HUES6 (cell line): Measurements from ENCODE around the gene AAMP.

Source experiments
- H3K27ac ChIP-seq: 2 replicates; pipeline ENCODE4 v1.7.0; 2013; ENCODE audit warnings: low read depth, mild to moderate bottlenecking, low read length, inconsistent platforms
- H3K27me3 ChIP-seq: 2 replicates; pipeline ENCODE4 v1.6.1; 2013; ENCODE audit warnings: low read length; ENCODE audit not compliant: control insufficient read depth, insufficient read depth
- H3K36me3 ChIP-seq: 2 replicates; pipeline ENCODE4 v1.6.1; 2013; ENCODE audit warnings: low read length; ENCODE audit not compliant: control insufficient read depth, insufficient read depth
- H3K4me1 ChIP-seq: 2 replicates; pipeline ENCODE4 v1.6.1; 2013; ENCODE audit warnings: low read length; ENCODE audit not compliant: control insufficient read depth, insufficient read depth
- H3K4me3 ChIP-seq: 2 replicates; pipeline ENCODE4 v1.5.1; 2013; ENCODE audit warnings: low read depth, low read length
- H3K9ac ChIP-seq: one replicate; pipeline ENCODE4 v1.6.1; 2013; ENCODE audit warnings: mild to moderate bottlenecking, low read length
- H3K9me3 ChIP-seq: 2 replicates; pipeline ENCODE4 v1.6.1; 2013; ENCODE audit warnings: low read depth, low read length; ENCODE audit not compliant: control insufficient read depth, insufficient read depth

AAMP gene

DNA sequence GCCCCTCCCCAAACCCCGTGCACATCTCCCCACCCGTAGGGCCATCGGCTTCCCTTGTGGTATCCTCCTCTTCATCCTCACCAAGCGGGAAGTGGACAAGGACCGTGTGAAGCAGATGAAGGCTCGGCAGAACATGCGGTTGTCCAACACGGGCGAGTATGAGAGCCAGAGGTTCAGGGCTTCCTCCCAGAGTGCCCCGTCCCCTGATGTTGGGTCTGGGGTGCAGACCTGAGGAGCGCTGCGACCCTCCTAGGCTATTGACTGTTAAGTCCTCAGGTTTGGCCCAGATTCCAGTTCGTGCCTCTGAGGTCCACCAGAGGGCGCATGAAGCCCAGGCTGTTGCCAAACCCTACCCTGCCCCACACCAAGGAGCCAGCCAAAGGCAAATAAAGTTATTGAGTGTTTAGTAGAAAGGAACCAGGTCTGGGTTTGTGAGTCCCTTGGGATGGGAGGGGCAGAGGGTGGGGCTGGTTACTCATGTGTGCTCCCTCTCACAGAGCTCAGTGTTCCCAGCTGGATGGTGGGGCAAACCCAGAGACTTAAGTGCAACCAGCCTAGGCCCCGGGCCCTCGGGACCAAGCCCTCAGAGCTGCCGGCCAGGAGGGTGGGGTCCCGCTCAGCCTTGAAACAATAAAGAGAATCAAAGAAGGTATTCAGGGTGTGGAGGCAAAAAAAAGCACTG, 2.7 kb upstream of the AAMP start:
- H3K9ac ChIP-seq = no peak overlapping the region
- H3K36me3 ChIP-seq = peaks cover 43% of the 10 kb centered on the region
- no peaks in the 10 kb centered on the region for H3K9me3 ChIP-seq
- peaks cover 9% of the 10 kb centered on the region for H3K4me1 ChIP-seq
- no peak overlapping the region for H3K27ac ChIP-seq
- no peaks in the 10 kb centered on the region for H3K27me3 ChIP-seq
- H3K4me3 ChIP-seq = no peak overlapping the region

DNA sequence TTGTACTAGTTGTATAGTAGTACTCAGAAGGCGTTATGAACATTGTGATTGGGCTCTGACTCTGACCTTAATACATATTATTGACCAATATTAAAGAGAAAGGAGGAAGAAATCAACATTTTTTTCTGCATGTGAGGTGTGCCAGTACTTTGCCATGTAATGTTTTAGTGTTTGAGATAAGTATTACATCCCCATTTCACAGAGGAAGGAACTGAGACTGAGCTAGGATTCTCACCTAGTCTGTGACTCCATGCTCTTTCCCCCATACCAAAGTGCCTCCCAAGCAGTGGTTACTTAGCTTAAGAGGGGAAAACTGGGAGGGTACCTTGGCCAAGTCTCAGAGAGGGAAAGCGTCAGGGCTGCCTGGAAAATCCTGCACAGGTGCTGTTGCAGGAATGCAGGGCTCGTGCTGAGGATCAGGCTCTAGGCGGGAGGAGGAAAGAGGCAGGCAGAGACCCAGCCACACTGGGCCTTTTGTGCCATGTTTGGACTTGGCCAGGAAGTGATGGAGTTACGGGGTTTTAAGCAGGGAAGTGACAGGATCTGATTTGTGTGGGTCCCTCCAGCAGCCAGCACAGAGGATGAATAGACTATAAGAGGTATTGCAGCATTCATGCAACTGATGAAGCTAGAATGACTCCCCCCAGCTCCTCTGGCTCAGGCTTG, 2.1 kb upstream of the AAMP start:
- H3K9me3 ChIP-seq = no peaks in the 10 kb centered on the region
- H3K4me1 ChIP-seq = peaks cover 9% of the 10 kb centered on the region
- peak overlapping the region; percentile 91; the same call in 1 of the 2 replicates for H3K4me3 ChIP-seq
- H3K27ac ChIP-seq = no peak overlapping the region
- H3K36me3 ChIP-seq = peaks cover 43% of the 10 kb centered on the region
- no peaks in the 10 kb centered on the region for H3K27me3 ChIP-seq
- H3K9ac ChIP-seq = no peak overlapping the region

DNA sequence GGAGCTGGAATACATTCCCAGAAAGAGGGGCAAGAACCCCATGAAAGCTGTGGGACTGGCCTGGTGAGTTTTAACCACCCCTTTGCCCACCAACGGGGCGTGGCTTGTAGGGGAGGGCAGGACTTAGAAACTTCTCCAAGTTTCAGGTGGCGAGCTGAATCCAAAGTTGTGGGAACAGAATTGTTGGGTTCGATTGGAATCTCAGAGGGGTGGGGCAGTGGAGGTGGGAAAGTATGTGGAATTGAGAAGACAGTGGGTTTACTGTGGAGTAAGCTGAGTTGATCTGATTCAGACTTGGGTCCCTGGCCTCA, 1.5 kb upstream of the AAMP start:
- H3K27me3 ChIP-seq = no peaks in the 10 kb centered on the region
- H3K4me1 ChIP-seq = peaks cover 9% of the 10 kb centered on the region
- H3K9ac ChIP-seq = no peak overlapping the region
- H3K36me3 ChIP-seq = peaks cover 43% of the 10 kb centered on the region
- H3K27ac ChIP-seq = no peak overlapping the region
- peak overlapping the region; percentile 91 for H3K4me3 ChIP-seq
- no peaks in the 10 kb centered on the region for H3K9me3 ChIP-seq

DNA sequence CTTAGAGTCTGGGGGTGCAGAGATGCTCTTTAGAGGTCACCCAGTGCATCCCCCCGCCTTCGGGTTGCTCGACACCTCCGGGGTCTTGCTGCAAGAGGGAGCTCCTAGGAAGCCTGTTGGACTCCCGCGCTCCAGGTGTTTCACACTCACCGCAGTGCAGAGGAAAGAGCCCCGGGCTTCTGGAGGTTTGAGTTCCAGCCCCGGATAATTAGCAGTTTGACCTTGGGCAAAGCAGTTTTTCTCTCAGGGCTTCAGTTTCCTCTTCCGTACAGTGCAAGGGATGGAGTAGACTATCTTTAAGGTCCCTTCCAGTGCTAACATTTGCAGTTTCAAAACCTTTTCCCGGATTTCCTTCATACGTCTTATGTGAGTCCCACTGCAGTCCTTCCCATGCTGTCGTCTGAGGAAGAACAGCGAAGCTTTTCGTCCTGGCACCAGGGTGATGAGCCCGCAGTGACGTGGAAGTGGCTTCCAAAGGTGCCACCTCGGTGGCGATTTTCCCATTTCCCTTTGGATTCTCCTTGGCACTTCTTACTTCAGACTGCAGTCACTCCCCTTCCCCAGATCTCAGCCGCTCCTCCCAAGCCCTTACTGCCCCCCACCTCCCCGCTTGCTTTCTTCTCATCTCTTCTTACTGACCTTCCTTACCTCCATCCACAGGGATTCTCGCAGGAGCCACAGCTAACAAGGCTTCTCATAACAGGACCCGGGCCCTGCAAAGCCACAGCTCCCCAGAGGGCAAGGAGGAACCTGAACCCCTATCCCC, 967 bp upstream of the AAMP start:
- Histone ChIP-seq H3K27me3 (no peaks in the 10 kb centered on the region), H3K9me3 (no peaks in the 10 kb centered on the region), H3K9ac (peak overlapping the region; percentile 83), H3K36me3 (peaks cover 43% of the 10 kb centered on the region), H3K4me3 (peak overlapping the region; percentile 91), H3K27ac (no peak overlapping the region), H3K4me1 (peaks cover 9% of the 10 kb centered on the region)

DNA sequence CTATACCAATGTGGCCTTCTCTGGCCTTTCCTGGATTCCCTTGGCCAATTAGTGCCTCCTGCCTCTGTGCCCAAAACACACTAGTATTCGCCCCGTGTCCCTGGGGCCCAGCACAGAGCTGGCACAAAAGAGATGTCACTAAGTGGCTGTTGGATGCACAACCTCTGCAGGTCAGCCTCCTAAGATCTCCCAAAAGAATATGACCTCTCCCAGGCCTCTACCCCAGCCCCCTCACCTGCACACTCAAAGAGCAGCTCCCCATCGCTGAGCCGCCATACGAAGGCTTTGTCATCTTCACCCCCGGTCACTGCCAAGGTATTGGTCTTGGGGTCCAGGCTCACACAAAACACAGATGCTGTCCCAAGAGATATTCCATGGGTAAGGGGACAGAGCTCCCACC, 2.7 kb downstream of the AAMP start:
- H3K27me3 ChIP-seq = no peaks in the 10 kb centered on the region
- H3K27ac ChIP-seq = no peak overlapping the region
- H3K9ac ChIP-seq = no peak overlapping the region
- H3K4me1 ChIP-seq = peaks cover 6% of the 10 kb centered on the region
- H3K4me3 ChIP-seq = no peak overlapping the region
- H3K9me3 ChIP-seq = no peaks in the 10 kb centered on the region
- H3K36me3 ChIP-seq = peaks cover 48% of the 10 kb centered on the region

DNA sequence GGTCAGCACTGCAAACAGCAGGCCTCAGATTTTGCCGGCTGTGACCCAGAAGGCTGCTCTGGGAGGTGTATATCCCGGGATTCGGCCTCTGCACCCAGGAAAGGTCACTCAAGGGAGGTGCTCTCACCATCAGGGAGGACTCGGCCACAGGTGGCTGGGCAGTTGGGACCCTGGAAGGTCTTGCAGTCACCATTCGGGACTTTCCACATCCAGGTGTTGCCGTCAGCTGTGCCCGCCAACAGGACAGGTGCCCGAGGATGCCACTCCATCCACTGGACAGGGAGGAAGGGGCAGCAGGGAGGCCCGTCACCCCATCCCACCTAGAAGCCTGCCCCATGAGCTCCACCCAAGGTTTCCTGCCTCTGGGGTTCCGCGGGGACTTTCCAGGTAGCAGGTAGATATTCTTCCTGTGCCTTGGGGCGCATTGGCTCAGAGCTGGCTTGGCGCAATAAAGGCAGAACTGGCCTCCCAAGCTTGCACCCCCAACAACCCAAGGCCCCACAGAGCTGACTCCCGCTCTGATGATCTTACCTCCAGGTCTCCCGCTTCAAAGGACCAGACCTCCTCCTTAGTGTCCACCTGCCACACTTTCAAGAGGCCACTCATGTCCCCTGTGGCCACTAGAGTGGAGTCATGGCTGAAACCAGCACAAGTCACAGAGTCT, 3.5 kb downstream of the AAMP start:
- peaks cover 48% of the 10 kb centered on the region for H3K36me3 ChIP-seq
- peaks cover 12% of the 10 kb centered on the region for H3K4me1 ChIP-seq
- no peak overlapping the region for H3K9ac ChIP-seq
- H3K27ac ChIP-seq = no peak overlapping the region
- no peaks in the 10 kb centered on the region for H3K9me3 ChIP-seq
- H3K27me3 ChIP-seq = no peaks in the 10 kb centered on the region
- H3K4me3 ChIP-seq = no peak overlapping the region

DNA sequence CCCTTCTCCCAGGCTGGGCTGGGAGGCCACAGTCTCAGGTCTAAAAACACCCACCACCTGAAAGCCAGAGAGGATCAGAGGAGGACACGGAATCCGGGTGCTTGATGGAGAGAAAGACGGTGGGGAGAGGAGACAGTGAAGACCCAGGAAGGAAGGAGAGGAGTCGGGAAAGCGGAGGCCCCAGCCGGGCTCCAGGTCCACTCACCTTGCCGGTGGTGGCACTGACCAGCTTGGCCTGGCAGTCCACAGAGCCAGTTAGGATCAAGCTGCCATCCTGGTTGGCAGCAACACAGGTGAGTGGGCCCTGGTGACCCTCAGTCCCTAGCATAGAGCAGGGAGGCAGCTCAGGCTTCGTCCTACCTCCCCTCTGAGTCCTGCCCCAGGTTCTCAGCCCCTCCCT, 4.3 kb downstream of the AAMP start:
- no peak overlapping the region for H3K9ac ChIP-seq
- H3K9me3 ChIP-seq = no peaks in the 10 kb centered on the region
- H3K4me3 ChIP-seq = no peak overlapping the region
- no peak overlapping the region for H3K27ac ChIP-seq
- peaks cover 48% of the 10 kb centered on the region for H3K36me3 ChIP-seq
- peaks cover 15% of the 10 kb centered on the region for H3K4me1 ChIP-seq
- H3K27me3 ChIP-seq = no peaks in the 10 kb centered on the region

DNA sequence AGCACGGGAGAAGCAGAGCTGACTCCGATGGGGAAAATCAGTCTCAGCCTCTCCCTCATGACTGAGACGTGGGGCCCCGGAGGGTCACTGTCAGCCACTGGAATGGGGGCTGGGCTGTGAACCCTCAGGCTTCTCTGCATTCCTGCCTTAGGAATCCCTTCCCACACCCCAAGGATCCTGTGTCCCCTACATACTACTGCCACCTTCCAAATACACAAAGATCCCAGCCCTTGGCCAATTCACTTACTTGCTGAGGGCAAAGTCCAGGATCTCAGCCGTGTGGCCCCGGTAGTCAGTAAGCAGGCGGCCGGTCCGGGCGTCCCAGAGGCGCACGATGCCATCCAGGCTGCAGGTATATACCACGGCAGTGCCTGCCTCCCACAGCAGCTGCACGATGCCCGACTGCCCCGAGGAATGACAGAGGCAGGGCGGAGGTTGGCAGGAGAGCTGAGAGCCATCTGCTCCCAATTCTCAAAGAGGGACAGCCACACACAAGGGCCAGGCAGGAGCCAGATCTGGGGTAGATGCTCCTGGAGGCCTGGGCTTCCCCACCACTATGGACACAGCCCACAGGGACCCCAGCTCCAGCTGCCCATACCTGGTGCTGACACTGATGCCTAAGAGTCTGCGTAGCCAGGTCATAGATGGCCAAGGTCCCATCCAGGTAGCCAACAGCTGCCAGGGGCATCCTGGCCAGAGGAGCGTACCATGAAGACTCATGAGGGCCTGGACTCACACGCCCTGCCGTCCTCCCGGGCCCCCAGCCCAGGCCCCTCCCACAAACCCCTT, 5.0 kb downstream of the AAMP start:
- Histone ChIP-seq H3K9me3 (no peaks in the 10 kb centered on the region), H3K4me1 (peaks cover 21% of the 10 kb centered on the region), H3K27ac (no peak overlapping the region), H3K27me3 (no peaks in the 10 kb centered on the region), H3K9ac (no peak overlapping the region), H3K36me3 (peaks cover 48% of the 10 kb centered on the region), H3K4me3 (no peak overlapping the region)

DNA sequence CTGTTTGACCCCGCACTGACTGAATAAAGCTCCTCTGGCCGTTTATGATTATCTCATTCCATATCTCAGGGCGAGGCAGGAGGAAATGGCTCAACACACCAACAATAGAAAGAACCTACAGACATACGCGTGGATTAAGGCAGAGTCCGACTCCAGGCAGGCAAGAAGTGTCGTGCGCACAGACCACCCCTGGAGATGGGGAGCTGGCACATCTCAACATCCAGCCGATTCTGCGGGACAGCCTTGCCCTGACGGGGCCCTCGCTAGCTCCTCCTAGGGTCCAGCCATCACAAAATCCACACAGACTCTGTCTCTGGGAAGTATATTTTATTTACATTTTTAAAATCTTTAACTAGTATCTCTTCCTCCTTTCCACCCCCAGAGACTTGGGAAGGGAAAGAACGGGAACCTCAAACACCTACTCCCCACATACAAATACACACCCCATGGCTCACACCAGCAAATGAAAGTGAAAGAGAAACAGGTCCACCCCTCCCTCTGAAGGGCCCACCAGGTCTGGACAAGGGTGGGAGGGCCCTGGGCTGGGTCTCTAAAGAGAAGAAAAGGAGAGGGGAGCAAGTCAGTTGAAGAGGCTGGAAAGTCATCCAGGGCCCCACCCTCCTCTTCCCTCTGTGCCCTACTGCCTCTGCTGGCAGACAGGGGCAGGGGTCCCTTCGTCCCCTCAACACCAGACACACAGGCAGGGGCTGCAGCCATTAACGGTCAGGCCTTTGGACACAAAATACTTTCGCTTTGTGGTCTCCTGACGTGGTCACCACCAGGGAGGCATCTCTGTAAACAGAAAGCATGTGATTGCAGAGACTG, 5.9 kb downstream of the AAMP start:
- Histone ChIP-seq H3K27me3 (no peaks in the 10 kb centered on the region), H3K9ac (no peak overlapping the region)

More for the DNA sequence above, 5.9 kb downstream of the AAMP start:
- H3K27ac ChIP-seq = no peak overlapping the region
- H3K4me1 ChIP-seq = peaks cover 30% of the 10 kb centered on the region
- peaks cover 48% of the 10 kb centered on the region for H3K36me3 ChIP-seq
- H3K4me3 ChIP-seq = no peak overlapping the region
- no peaks in the 10 kb centered on the region for H3K9me3 ChIP-seq
